Aorta (tissue), 5 donors: Measurements from ENCODE around the gene RASGRP3. TPM values are rescaled to one million over a fixed set of nuclear protein-coding genes. Genes with fewer than 3 reads are reported as not detected.

Experiments
- ATAC-seq: fragments of 200-7000 bp; cut with Tn5 transposase; one replicate; pipeline ENCODE4 v1.9.1; 2022; ENCODE audit warnings: moderate library complexity; ENCODE audit not compliant: low FRiP score
- DNase-seq, 2 donors: peaks; one replicate each; pipeline ENCODE4 v3.0.0-alpha.2; 2020
- H3K27ac ChIP-seq, 2 donors: one replicate each; pipeline ENCODE4 v1.5.1; 2013; ENCODE audit warnings: low read length in 2 of 2, mild to moderate bottlenecking in 2 of 2, moderate library complexity in 2 of 2, control low read depth in 1 of 2, inconsistent platforms in 1 of 2, low read depth in 1 of 2
- H3K27me3 ChIP-seq, 2 donors: one replicate each; pipeline ENCODE4 v1.6.1; 2013; ENCODE audit warnings: control low read depth in 1 of 2, low read length in 1 of 2, mild to moderate bottlenecking in 1 of 2, moderate library complexity in 1 of 2; ENCODE audit not compliant: insufficient read depth in 2 of 2, control insufficient read depth in 1 of 2
- H3K36me3 ChIP-seq, 2 donors: one replicate each; pipeline ENCODE4 v1.6.1; 2013; ENCODE audit warnings: control low read depth in 1 of 2, low read length in 1 of 2, mild to moderate bottlenecking in 1 of 2; ENCODE audit not compliant: insufficient read depth in 2 of 2, control insufficient read depth in 1 of 2
- H3K4me1 ChIP-seq, 2 donors: one replicate each; pipeline ENCODE4 v1.6.1; 2013; ENCODE audit warnings: low read length in 2 of 2, control low read depth in 1 of 2, mild to moderate bottlenecking in 1 of 2, moderate library complexity in 1 of 2; ENCODE audit not compliant: insufficient read depth in 2 of 2, control insufficient read depth in 1 of 2
- H3K4me3 ChIP-seq, 2 donors: one replicate each; pipeline ENCODE4 v1.5.1; 2013; ENCODE audit warnings: low read length in 2 of 2, control low read depth in 1 of 2, mild to moderate bottlenecking in 1 of 2
- H3K9me3 ChIP-seq: one replicate; pipeline ENCODE4 v1.6.1; 2013; ENCODE audit warnings: mild to moderate bottlenecking, low read length; ENCODE audit not compliant: control insufficient read depth
- WGBS, 2 donors: extraction: QIAGEN DNeasy Blood & Tissue Kit; methylation state at CpG; one replicate each; pipeline ENCODE4 v1.1.7; 2013; 5-methylcytosine and 5-hydroxymethylcytosine counted together
- intact Hi-C, 2 donors: fragments of 100-400 bp; cut with DNase I; formaldehyde crosslinking; loops; one replicate each; pipeline versions ENCODE4 v1.14.2 to v1.15.0; 2022
- polyA plus RNA-seq, 2 donors: library from polyadenylated mRNA; stranded (reverse); fragments of 200-250 nt; gene quantifications; one replicate each; pipeline ENCODE4 v1.2.3, GENCODE V29; 2013
- total RNA-seq, 2 donors: library from RNA; stranded (reverse); fragmentation: NEBNext Ultra II Directional; extraction: Animal tissue kit (Norgen Biotek cat#: 25700); gene quantifications; one replicate each; pipeline ENCODE4 v1.2.1, GENCODE V29; 2021
- donor health status: healthy with polysubstance abuse.
- donor health status: Bipolar disorder and iron deficiency.
- donor health status: DM: no; HTN: no; CAD: no.
- donor health status: DM: no; HTN: no; CAD: no.
- donor health status: DM: yes; HTN: yes; CAD: no.

RASGRP3 gene
- total and polyA plus RNA-seq, 4 donors: 0.46 to 22.3 (median 7.9) TPM

DNA sequence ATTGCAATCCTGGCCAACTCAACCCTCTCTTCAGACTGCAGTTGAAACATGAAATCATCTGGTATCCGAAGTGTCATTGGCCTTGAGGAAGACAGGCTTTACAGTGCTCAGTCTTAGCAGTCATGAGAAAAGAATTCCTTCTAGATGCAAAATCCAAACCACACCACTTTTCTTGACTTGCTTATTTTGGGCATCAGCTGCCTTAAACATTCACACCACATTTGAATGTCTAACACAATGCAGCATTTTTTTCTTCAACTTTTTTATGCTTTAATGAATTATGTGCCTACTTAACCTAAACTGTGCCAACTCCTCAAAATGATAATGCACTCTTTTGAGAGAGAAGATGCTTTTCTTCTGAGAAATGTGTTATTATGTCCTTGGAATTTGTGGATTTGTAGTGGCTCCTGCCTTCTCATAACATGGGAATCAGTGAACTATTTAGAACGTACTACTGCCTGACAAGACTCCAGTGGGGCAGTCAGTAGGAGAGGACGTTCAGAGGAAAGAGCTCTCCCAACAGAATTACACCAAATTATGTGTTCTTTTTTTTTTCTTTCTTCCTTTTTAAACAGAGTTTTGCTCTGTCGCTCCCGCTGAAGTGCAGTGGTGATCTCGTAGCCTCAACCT lies 125.9 kb downstream of the RASGRP3 start:
- H3K36me3 ChIP-seq: no peaks in the 10 kb centered on the region

DNA sequence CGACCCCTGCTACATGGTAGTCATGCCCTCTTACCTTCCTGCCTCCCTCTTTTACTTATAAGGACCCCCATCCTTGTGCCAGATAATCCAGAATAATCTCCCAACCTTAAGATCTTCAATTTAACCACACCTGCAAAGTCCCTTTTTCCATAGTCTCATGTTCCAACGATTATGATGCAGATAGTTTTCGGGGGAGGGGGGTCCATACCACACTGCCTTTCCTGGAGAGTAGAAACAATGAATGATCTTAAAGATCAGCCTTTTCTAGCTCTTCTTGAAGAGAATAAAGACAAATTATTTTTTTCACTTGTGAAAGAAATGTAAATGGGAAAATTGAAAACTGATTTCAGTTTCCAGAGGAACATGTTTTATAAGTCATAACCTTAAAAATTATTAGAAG lies 127.0 kb downstream of the RASGRP3 start:
- Histone ChIP-seq H3K36me3 (no peaks in the 10 kb centered on the region), H3K9me3 (no peaks in the 10 kb centered on the region), H3K4me1 (no peaks in the 10 kb centered on the region), H3K4me3 (no peak overlapping the region), H3K27me3 (no peaks in the 10 kb centered on the region), H3K27ac (no peak overlapping the region)
- no peak for DNase-seq
- no peak for ATAC-seq
- 82% methylated on average over 3 of the region's 3 CpGs for WGBS, 2 donors
- intact Hi-C loops: no loop called here

More for the DNA sequence above, 125.9 kb downstream of the RASGRP3 start:
- ATAC-seq (no peak), DNase-seq (no peak)
- H3K4me1 ChIP-seq: peaks cover 0 to 3% of the 10 kb centered on the region in 2 donors
- 81 to 83% methylated on average over 6 of the region's 6 CpGs for WGBS, 2 donors
- H3K9me3 ChIP-seq: no peaks in the 10 kb centered on the region
- no peaks in the 10 kb centered on the region for H3K27me3 ChIP-seq
- H3K27ac ChIP-seq: no peak overlapping the region
- H3K4me3 ChIP-seq: no peak overlapping the region
- intact Hi-C loops: no loop called here

DNA sequence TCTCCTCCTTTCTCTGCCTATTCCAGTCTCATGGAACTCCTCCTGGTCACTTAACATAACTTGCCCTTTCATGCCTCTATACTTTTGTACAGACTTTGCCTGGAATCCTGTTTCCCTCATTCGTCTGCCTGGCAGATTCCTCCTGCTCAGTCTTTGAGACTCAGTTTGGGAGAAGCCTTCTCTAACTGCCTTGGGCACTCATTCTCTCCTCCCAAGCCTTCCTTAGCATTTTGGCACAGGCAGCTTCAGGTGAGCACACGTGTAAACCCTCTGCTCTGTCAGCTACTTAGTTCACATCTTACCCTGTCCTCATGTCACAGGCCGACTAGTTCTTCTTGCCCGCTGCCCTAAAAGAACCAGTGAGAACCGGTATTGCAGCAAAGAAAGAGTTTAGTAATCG lies 128.6 kb downstream of the RASGRP3 start:
- no peaks in the 10 kb centered on the region for H3K27me3 ChIP-seq
- no peaks in the 10 kb centered on the region for H3K36me3 ChIP-seq
- intact Hi-C loops: no loop called here
- H3K9me3 ChIP-seq: no peaks in the 10 kb centered on the region
- no peak for ATAC-seq
- H3K4me3 ChIP-seq: no peak overlapping the region
- 50 to 59% methylated on average over 6 of the region's 6 CpGs for WGBS, 2 donors
- no peak for DNase-seq
- no peak overlapping the region for H3K27ac ChIP-seq
- H3K4me1 ChIP-seq: no peaks in the 10 kb centered on the region

DNA sequence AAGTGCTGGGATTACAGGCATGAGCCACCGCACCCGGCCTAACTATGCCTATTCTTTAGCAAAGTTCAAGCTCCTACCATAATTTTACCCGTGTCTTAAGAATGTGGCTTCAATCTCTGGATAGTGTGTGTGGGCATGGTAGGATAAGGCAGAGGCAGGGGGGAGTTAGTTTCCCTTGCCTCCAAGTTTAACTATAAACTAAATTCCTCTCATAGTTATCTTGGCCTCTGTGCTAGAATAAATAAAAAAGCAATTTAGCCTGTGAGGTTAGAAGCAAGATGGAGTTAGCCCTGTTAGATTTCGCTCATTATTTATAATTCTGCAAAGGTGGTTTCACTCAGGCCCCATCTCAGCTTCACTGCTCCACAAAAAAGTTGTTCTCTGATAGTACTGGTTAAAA lies 129.7 kb downstream of the RASGRP3 start:
- H3K4me1 ChIP-seq: no peaks in the 10 kb centered on the region
- H3K36me3 ChIP-seq: no peaks in the 10 kb centered on the region
- no peak overlapping the region for H3K4me3 ChIP-seq
- intact Hi-C loops: no loop called here
- no peak overlapping the region for H3K27ac ChIP-seq
- DNase-seq (no peak), ATAC-seq (no peak)
- H3K9me3 ChIP-seq: no peaks in the 10 kb centered on the region
- H3K27me3 ChIP-seq: no peaks in the 10 kb centered on the region
- 24 to 48% methylated on average over 4 of the region's 4 CpGs for WGBS, 2 donors

DNA sequence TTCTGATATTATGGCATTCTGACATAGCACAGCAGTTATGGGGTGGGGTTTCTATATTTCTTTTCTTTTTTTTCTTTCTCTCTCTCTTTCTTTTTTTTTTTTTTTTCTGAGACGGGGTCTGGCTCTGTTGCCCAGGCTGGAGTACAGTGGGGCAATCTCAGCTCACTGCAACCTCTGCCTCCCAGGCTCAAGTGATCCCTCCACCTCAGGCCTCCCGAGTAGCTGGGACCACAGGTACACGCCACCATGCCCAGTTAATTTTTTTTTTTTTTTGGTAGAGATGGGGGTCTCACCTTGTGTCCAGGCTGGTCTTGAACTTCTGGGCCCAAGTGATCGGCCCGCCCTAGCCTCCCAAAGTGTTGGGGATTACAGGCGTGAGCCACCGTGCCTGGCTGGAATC lies 130.2 kb downstream of the RASGRP3 start:
- H3K36me3 ChIP-seq: no peaks in the 10 kb centered on the region
- H3K27ac ChIP-seq: no peak overlapping the region
- H3K4me1 ChIP-seq: no peaks in the 10 kb centered on the region
- intact Hi-C loops: no loop called here
- 94 to 95% methylated on average over 7 of the region's 7 CpGs for WGBS, 2 donors
- H3K9me3 ChIP-seq: no peaks in the 10 kb centered on the region
- H3K27me3 ChIP-seq: no peaks in the 10 kb centered on the region
- DNase-seq (no peak), ATAC-seq (no peak)
- H3K4me3 ChIP-seq: no peak overlapping the region

DNA sequence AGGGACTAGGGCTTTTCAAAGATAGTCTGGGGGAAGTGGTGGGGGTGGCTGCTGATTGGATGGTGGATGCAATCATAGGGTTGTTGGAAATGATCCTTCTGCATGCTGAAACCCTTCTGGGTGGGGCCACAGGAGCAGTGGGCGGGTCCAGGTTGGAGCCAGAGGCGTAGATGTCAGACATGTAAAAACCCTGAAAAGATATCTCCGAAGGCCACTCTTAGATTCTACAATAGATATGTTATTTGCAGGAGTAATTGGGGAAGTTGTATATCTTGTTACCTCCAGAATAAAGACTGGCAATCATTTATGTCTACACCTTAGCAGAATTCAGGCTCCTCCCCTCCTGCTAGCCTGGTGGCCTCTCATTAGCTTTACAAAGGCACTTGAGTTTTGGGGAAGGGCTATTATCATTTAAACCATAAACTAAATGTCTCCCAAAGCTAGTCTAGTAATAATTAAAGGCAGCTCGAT lies 130.8 kb downstream of the RASGRP3 start:
- intact Hi-C loops: no loop called here
- Histone ChIP-seq H3K4me1 (no peaks in the 10 kb centered on the region), H3K36me3 (no peaks in the 10 kb centered on the region), H3K4me3 (no peak overlapping the region), H3K27ac (no peak overlapping the region), H3K27me3 (no peaks in the 10 kb centered on the region), H3K9me3 (peaks cover under 1% of the 10 kb centered on the region)
- no peak for ATAC-seq
- no peak for DNase-seq
- WGBS, 2 donors: 66 to 79% methylated on average over 4 of the region's 4 CpGs

DNA sequence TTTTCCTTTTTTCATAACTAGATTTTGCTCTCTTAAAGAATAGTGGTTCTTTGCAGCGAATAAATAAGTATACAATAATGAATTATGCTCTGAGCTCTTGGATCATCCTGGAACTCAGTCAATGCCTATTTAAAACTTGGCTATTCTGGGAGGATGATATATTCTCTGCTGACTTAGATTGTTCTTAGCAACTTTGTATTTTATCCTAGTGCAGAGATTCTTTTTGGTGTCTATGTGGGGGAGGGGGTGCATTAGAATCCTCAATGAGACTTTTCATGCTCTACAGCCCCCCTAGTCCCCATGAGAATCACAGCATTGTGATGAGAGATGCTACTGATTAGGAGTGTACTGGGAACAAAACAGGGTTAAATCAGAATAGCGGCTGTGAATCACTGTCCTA lies 131.5 kb downstream of the RASGRP3 start:
- 49 to 50% methylated on average over 2 of the region's 2 CpGs for WGBS, 2 donors
- H3K36me3 ChIP-seq: no peaks in the 10 kb centered on the region
- H3K27ac ChIP-seq: no peak overlapping the region
- intact Hi-C loops: no loop called here
- no peaks in the 10 kb centered on the region for H3K27me3 ChIP-seq
- no peak for DNase-seq
- no peaks in the 10 kb centered on the region for H3K4me1 ChIP-seq
- H3K9me3 ChIP-seq: peaks cover 1% of the 10 kb centered on the region
- no peak overlapping the region for H3K4me3 ChIP-seq
- no peak for ATAC-seq

DNA sequence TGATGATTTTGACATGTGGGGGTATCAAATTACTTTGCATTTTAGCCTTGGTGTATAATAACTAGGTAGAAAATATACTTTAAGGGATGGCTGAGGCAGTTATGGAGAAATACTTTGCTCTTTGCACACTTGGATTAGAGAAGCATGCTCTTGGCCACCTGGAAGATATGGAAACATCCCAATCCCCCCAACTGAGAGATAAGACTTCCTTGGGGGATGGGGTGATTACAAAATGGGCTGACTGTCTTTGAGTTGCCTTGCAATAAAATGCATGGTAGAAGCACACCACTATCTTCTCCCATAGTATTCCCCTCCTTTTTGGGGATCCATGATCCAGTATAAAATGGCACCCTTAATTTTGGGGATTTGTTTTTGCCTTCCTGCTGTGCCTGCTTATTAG lies 137.7 kb downstream of the RASGRP3 start:
- H3K27me3 ChIP-seq: no peaks in the 10 kb centered on the region
- intact Hi-C loops: no loop called here
- DNase-seq (no peak), ATAC-seq (no peak)
- H3K36me3 ChIP-seq: no peaks in the 10 kb centered on the region
- H3K27ac ChIP-seq: no peak overlapping the region
- H3K4me3 ChIP-seq: no peak overlapping the region
- peaks cover 3% of the 10 kb centered on the region for H3K9me3 ChIP-seq
- no peaks in the 10 kb centered on the region for H3K4me1 ChIP-seq
